ENCODE measurements around the gene APOBEC4. TPM values are rescaled to one million over a fixed set of nuclear protein-coding genes. Genes with fewer than 3 reads are reported as not detected.

The APOBEC4 gene
- total and polyA plus RNA-seq, 2 of the 13 experiments (the other 11 are each of a cell fraction or from before 2014, with no cell fraction given) = not detected

DNA sequence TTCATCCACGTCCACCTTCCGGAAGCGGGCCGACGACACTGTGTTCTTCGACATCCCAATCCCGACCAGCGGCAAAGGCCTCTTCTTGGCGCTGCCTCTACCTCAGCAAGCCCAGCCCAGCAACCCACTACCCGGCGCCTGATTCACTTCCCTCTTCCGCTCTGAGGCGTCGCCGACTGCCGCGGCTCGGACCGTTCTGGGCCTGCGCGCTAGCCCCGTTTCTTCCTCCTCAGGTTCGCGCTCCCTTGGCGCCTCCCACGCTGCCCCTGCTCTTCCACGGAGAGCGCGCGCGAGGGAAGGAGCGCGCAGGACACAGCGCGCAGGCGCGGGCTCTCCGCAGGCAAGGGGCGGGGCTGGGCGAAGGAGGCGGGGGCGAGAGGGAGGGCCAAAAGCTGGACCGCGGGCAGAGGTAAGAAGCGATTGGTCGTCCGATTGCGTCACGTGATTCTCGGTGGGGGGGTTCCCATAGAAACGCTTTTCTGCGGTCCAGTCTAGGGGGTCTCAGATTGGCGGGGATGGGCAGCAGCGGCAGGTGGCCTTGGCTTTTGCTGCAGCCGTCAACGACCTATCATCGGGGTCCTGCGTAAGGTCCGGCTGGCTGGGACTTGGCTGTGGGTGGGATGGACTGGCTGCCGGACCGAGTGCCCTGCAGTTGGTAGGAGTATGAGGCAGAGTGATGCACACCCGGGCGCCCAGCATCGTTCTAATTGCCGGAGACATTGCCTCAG lies 17.3 kb downstream of the APOBEC4 start, which contains the start of gene ARPC5 (continued):
- no peak for TF ChIP-seq GRHL1 (CRISPR knock-in tag; conservative IDR thresholded peaks at IDR 0.05)
- TF ChIP-seq SALL2 (CRISPR knock-in tag; IDR thresholded peaks at IDR 0.05) = peak; percentile 71; the same call in 1 of the 2 replicates
- TF ChIP-seq ZBTB39 (CRISPR knock-in tag; IDR thresholded peaks at IDR 0.05) = no peak
- TF ChIP-seq IRF9 (CRISPR knock-in tag; IDR thresholded peaks at IDR 0.05; ENCODE audit: borderline replicate concordance) = no peak
- 0 out of 2 replicates have a peak, but pooled peaks have one; percentile 66 for TF ChIP-seq ZFP36L1 (CRISPR knock-in tag; IDR thresholded peaks at IDR 0.05)
- peak; percentile 51; the same call in 1 of the 2 replicates for TF ChIP-seq KMT2A (CRISPR knock-in tag; IDR thresholded peaks at IDR 0.05)
- no peak for TF ChIP-seq XRCC5 (optimal IDR thresholded peaks at IDR 0.05; ENCODE audit: low read length)
- TF ChIP-seq TBX2 (CRISPR knock-in tag; IDR thresholded peaks at IDR 0.05; ENCODE audit: borderline replicate concordance) = peak; percentile 1; the same call in 1 of the 2 replicates
- TF ChIP-seq STAT5B (CRISPR knock-in tag; IDR thresholded peaks at IDR 0.05) = no peak
- 0 out of 2 replicates have a peak, but pooled peaks have one; percentile 43 for TF ChIP-seq ZNF563 (CRISPR knock-in tag; IDR thresholded peaks at IDR 0.05)
- no peak for TF ChIP-seq ZNF382 (CRISPR knock-in tag; IDR thresholded peaks at IDR 0.05; ENCODE audit: borderline replicate concordance)
- TF ChIP-seq, protein P1, sequence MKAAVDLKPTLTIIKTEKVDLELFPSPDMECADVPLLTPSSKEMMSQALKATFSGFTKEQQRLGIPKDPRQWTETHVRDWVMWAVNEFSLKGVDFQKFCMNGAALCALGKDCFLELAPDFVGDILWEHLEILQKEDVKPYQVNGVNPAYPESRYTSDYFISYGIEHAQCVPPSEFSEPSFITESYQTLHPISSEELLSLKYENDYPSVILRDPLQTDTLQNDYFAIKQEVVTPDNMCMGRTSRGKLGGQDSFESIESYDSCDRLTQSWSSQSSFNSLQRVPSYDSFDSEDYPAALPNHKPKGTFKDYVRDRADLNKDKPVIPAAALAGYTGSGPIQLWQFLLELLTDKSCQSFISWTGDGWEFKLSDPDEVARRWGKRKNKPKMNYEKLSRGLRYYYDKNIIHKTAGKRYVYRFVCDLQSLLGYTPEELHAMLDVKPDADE (CRISPR knock-in tag; IDR thresholded peaks at IDR 0.05) = no peak
- TF ChIP-seq RARA (CRISPR knock-in tag; IDR thresholded peaks at IDR 0.05) = peak; percentile 11; the same call in 1 of the 2 replicates
- TF ChIP-seq ZSCAN5A (CRISPR knock-in tag; IDR thresholded peaks at IDR 0.05; ENCODE audit: borderline replicate concordance) = no peak; the same call in 1 of the 2 replicates
- TF ChIP-seq ZNF430 (CRISPR knock-in tag; IDR thresholded peaks at IDR 0.05) = no peak
- TF ChIP-seq, protein P2, sequence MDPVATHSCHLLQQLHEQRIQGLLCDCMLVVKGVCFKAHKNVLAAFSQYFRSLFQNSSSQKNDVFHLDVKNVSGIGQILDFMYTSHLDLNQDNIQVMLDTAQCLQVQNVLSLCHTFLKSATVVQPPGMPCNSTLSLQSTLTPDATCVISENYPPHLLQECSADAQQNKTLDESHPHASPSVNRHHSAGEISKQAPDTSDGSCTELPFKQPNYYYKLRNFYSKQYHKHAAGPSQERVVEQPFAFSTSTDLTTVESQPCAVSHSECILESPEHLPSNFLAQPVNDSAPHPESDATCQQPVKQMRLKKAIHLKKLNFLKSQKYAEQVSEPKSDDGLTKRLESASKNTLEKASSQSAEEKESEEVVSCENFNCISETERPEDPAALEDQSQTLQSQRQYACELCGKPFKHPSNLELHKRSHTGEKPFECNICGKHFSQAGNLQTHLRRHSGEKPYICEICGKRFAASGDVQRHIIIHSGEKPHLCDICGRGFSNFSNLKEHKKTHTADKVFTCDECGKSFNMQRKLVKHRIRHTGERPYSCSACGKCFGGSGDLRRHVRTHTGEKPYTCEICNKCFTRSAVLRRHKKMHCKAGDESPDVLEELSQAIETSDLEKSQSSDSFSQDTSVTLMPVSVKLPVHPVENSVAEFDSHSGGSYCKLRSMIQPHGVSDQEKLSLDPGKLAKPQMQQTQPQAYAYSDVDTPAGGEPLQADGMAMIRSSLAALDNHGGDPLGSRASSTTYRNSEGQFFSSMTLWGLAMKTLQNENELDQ (CRISPR knock-in tag; IDR thresholded peaks at IDR 0.05; ENCODE audit: borderline replicate concordance) = no peak
